ENCODE measurements around the gene PCDHA3.
A peak's percentile ranks its signal among the peaks of the same experiment; 100 is the strongest.
"Not testable (repeated sequence)": the region's sequence is repeated elsewhere in the genome, so short reads cannot be mapped to it uniquely, and the experiment has no call there.

Gene PCDHA3

GRCh38 chr5:140800816-140801493, at the start of gene PCDHA3:
Gene PCDHA3 (plus strand): TSS chr5:140801057.
- no peak within 1 kb of the TSS for H3K9ac ChIP-seq
- peaks cover 50% of the 10 kb centered on the region for H3K9me3 ChIP-seq
- no peaks in the 10 kb centered on the region for H3K36me3 ChIP-seq
- H3K4me2 ChIP-seq: no peak within 1 kb of the TSS
- H3K4me1 ChIP-seq: no peaks in the 10 kb centered on the region
- no peaks in the 10 kb centered on the region for H3K27me3 ChIP-seq
- H3K27ac ChIP-seq: no peak within 1 kb of the TSS
- H3K4me3 ChIP-seq: no peak within 1 kb of the TSS
- no peaks in the 10 kb centered on the region for H4K20me1 ChIP-seq
- no peak for TF ChIP-seq Cebpa-rat (IDR thresholded peaks at IDR 0.05)

- Histone ChIP-seq H3K9ac (no peak overlapping the region), H3K4me1 (no peaks in the 10 kb centered on the region), H3K27me3 (no peaks in the 10 kb centered on the region), H3K27ac (no peak overlapping the region), H3K4me3 (no peak overlapping the region), H3K4me2 (no peak overlapping the region), H4K20me1 (no peaks in the 10 kb centered on the region), H3K36me3 (no peaks in the 10 kb centered on the region), H3K9me3 (peaks cover 90% of the 10 kb centered on the region)
- no peak for TF ChIP-seq Cebpa-rat (IDR thresholded peaks at IDR 0.05)
Observed at GRCh38 chr5:140753561-140753960, 47.3 kb upstream of the PCDHA3 start.

GRCh38 chr5:140764177-140764973, 36.5 kb upstream of the PCDHA3 start:
- no peak for TF ChIP-seq Cebpa-rat (IDR thresholded peaks at IDR 0.05)

GRCh38 chr5:140767444-140767843, 33.4 kb upstream of the PCDHA3 start:
- H3K4me3 ChIP-seq: no peak overlapping the region
- H3K27ac ChIP-seq: no peak overlapping the region
- H3K4me1 ChIP-seq: no peaks in the 10 kb centered on the region
- H3K9me3 ChIP-seq: peaks cover 94% of the 10 kb centered on the region
- no peak overlapping the region for H3K4me2 ChIP-seq
- no peaks in the 10 kb centered on the region for H3K36me3 ChIP-seq
- H4K20me1 ChIP-seq: no peaks in the 10 kb centered on the region
- H3K27me3 ChIP-seq: no peaks in the 10 kb centered on the region
- no peak for TF ChIP-seq Cebpa-rat (IDR thresholded peaks at IDR 0.05)
- H3K9ac ChIP-seq: no peak overlapping the region

More at GRCh38 chr5:140764177-140764973, 36.5 kb upstream of the PCDHA3 start:
- no peak overlapping the region for H3K4me2 ChIP-seq
- H3K9me3 ChIP-seq: peaks cover 93% of the 10 kb centered on the region
- no peaks in the 10 kb centered on the region for H3K27me3 ChIP-seq
- H3K36me3 ChIP-seq: no peaks in the 10 kb centered on the region
- no peak overlapping the region for H3K9ac ChIP-seq
- no peaks in the 10 kb centered on the region for H3K4me1 ChIP-seq
- H3K27ac ChIP-seq: no peak overlapping the region
- H4K20me1 ChIP-seq: no peaks in the 10 kb centered on the region
- H3K4me3 ChIP-seq: no peak overlapping the region

GRCh38 chr5:140780512-140780911, 20.3 kb upstream of the PCDHA3 start:
- 0 out of 2 replicates have a peak, but pooled peaks have one; percentile 51 for TF ChIP-seq Cebpa-rat (IDR thresholded peaks at IDR 0.05)
- H3K4me3 ChIP-seq: no peak overlapping the region
- no peaks in the 10 kb centered on the region for H4K20me1 ChIP-seq
- no peaks in the 10 kb centered on the region for H3K27me3 ChIP-seq
- H3K9me3 ChIP-seq: peaks cover 90% of the 10 kb centered on the region
- no peaks in the 10 kb centered on the region for H3K36me3 ChIP-seq
- no peaks in the 10 kb centered on the region for H3K4me1 ChIP-seq
- H3K4me2 ChIP-seq: no peak overlapping the region
- H3K27ac ChIP-seq: no peak overlapping the region
- no peak overlapping the region for H3K9ac ChIP-seq

GRCh38 chr5:140785905-140786686, 14.8 kb upstream of the PCDHA3 start, which contains the start of gene PCDHA1:
Gene PCDHA1 (plus strand): TSS chr5:140786140.
- Histone ChIP-seq H3K27ac (no peak within 1 kb of the TSS), H4K20me1 (no peaks in the 10 kb centered on the region), H3K4me1 (no peaks in the 10 kb centered on the region), H3K36me3 (no peaks in the 10 kb centered on the region), H3K4me2 (no peak within 1 kb of the TSS), H3K4me3 (no peak within 1 kb of the TSS), H3K27me3 (no peaks in the 10 kb centered on the region), H3K9me3 (peaks cover 77% of the 10 kb centered on the region), H3K9ac (no peak within 1 kb of the TSS)
- TF ChIP-seq Cebpa-rat (IDR thresholded peaks at IDR 0.05): no peak

- not testable (repeated sequence) for H3K27me3 ChIP-seq, H3K9ac ChIP-seq, H3K4me1 ChIP-seq, H3K4me2 ChIP-seq, H3K27ac ChIP-seq, H3K4me3 ChIP-seq, H4K20me1 ChIP-seq, H3K36me3 ChIP-seq
- peaks cover 73% of the 10 kb centered on the region for H3K9me3 ChIP-seq
Observed at GRCh38 chr5:140787422-140787821, 13.4 kb upstream of the PCDHA3 start.

GRCh38 chr5:140787849-140788504, 12.9 kb upstream of the PCDHA3 start:
- not testable (repeated sequence) for H3K9ac ChIP-seq, H3K27ac ChIP-seq, H3K4me3 ChIP-seq, H3K36me3 ChIP-seq, H3K4me1 ChIP-seq, H4K20me1 ChIP-seq, H3K4me2 ChIP-seq, H3K27me3 ChIP-seq
- peaks cover 71% of the 10 kb centered on the region for H3K9me3 ChIP-seq

- no peaks in the 10 kb centered on the region for H3K4me1 ChIP-seq
- TF ChIP-seq Cebpa-rat (IDR thresholded peaks at IDR 0.05): no peak
- no peaks in the 10 kb centered on the region for H3K27me3 ChIP-seq
- H3K36me3 ChIP-seq: no peaks in the 10 kb centered on the region
- H3K4me3 ChIP-seq: no peak overlapping the region
- no peak overlapping the region for H3K9ac ChIP-seq
- no peak overlapping the region for H3K27ac ChIP-seq
- peaks cover 74% of the 10 kb centered on the region for H3K9me3 ChIP-seq
- no peaks in the 10 kb centered on the region for H4K20me1 ChIP-seq
- no peak overlapping the region for H3K4me2 ChIP-seq
Observed at GRCh38 chr5:140791089-140791488, 9.8 kb upstream of the PCDHA3 start.

Measured in BLaER1 (cell line).